Uterus (tissue), 4 donors: ENCODE data around the gene CHRD. TPM values are rescaled to one million over a fixed set of nuclear protein-coding genes. Genes with fewer than 3 reads are reported as not detected.

Experiments
- DNase-seq, 2 donors: peaks; one replicate each; pipeline ENCODE4 v3.0.0-alpha.2; 2019 to 2020
- H3K27ac ChIP-seq, 2 donors: fragments of 200-600 bp; sonication (generic); 1 replicate in 1 of 2; 2 replicates in 1 of 2; pipeline ENCODE4 v1.5.1; 2016 to 2018
- H3K27me3 ChIP-seq, 2 donors: fragments of 200-600 bp; sonication (generic); one replicate each; pipeline ENCODE4 v1.5.1; 2018 to 2019; ENCODE audit warnings: control low read depth in 1 of 2
- H3K36me3 ChIP-seq, 2 donors: fragments of 200-600 bp; sonication (generic); one replicate each; pipeline ENCODE4 v1.5.1; 2019; ENCODE audit warnings: control low read depth in 1 of 2
- H3K4me1 ChIP-seq, 2 donors: fragments of 200-600 bp; sonication (generic); one replicate each; pipeline ENCODE4 v1.5.1; 2018 to 2019; ENCODE audit warnings: control low read depth in 1 of 2
- H3K4me3 ChIP-seq, 2 donors: fragments of 200-600 bp; sonication (generic); 1 replicate in 1 of 2; 2 replicates in 1 of 2; pipeline ENCODE4 v1.5.1; 2018 to 2019; ENCODE audit warnings: mild to moderate bottlenecking in 1 of 2
- H3K9me3 ChIP-seq, 2 donors: fragments of 200-600 bp; sonication (generic); one replicate each; pipeline ENCODE4 v1.5.1; 2019; ENCODE audit warnings: control low read depth in 1 of 2
- POLR2A ChIP-seq, 2 donors: fragments of 450-650 bp; IDR thresholded peaks; one replicate each; pipeline ENCODE4 v1.6.1; 2016; ENCODE audit warnings: antibody characterized with exemption in 2 of 2, mild to moderate bottlenecking in 1 of 2, moderate library complexity in 1 of 2
- intact Hi-C: fragments of 100-400 bp; cut with DNase I; formaldehyde crosslinking; loops from one replicate; pipeline ENCODE4 v1.15.1; 2023; ENCODE audit warnings: low total_unique reads
- total RNA-seq, 4 donors: library from RNA; depleted of rRNA in 3 of 4; stranded (reverse); fragments of >200 nt in 3 of 4; gene quantifications; one replicate each; pipeline versions ENCODE4 v1.1.0 to v1.2.4, GENCODE V29; 2014 to 2023
- TF ChIP-seq, protein P1 (sequence below), 4 experiments: fragments of 200-600 bp in 2 of 4; fragments of 450-650 bp in 2 of 4; sonication (generic) in 2 of 4; IDR thresholded peaks; one replicate each; pipeline ENCODE4 v1.5.1; 2016 to 2019; ENCODE audit warnings: antibody characterized with exemption in 4 of 4, mild to moderate bottlenecking in 2 of 4, moderate library complexity in 1 of 4
- donor health status: DM: yes; HTN: yes; CAD: no.

Gene CHRD
- total RNA-seq, 4 donors from 2014 or later: 15.9 to 57.1 (median 30.7) TPM

DNA sequence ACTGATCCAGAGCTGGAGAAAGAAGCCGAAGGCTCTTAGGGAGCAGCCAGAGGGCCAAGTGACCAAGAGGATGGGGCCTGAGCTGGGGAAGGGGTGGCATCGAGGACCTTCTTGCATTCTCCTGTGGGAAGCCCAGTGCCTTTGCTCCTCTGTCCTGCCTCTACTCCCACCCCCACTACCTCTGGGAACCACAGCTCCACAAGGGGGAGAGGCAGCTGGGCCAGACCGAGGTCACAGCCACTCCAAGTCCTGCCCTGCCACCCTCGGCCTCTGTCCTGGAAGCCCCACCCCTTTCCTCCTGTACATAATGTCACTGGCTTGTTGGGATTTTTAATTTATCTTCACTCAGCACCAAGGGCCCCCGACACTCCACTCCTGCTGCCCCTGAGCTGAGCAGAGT is 9.5 kb downstream of the CHRD start:
- intact Hi-C loops: no loop called here
- Histone ChIP-seq H3K4me1 (no peaks in the 10 kb centered on the region), H3K36me3 (no peaks in the 10 kb centered on the region), H3K4me3 (no peak overlapping the region), H3K27me3 (no peaks in the 10 kb centered on the region), H3K27ac (no peak overlapping the region), H3K9me3 (no peaks in the 10 kb centered on the region)
- DNase-seq: no peak
- TF ChIP-seq POLR2A (IDR thresholded peaks at IDR 0.05): no peak
- TF ChIP-seq, protein P1, sequence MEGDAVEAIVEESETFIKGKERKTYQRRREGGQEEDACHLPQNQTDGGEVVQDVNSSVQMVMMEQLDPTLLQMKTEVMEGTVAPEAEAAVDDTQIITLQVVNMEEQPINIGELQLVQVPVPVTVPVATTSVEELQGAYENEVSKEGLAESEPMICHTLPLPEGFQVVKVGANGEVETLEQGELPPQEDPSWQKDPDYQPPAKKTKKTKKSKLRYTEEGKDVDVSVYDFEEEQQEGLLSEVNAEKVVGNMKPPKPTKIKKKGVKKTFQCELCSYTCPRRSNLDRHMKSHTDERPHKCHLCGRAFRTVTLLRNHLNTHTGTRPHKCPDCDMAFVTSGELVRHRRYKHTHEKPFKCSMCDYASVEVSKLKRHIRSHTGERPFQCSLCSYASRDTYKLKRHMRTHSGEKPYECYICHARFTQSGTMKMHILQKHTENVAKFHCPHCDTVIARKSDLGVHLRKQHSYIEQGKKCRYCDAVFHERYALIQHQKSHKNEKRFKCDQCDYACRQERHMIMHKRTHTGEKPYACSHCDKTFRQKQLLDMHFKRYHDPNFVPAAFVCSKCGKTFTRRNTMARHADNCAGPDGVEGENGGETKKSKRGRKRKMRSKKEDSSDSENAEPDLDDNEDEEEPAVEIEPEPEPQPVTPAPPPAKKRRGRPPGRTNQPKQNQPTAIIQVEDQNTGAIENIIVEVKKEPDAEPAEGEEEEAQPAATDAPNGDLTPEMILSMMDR (IDR thresholded peaks at IDR 0.05): no peak

GRCh38 chr3:184389935-184390528 is 10.2 kb downstream of the CHRD start:
- TF ChIP-seq POLR2A (IDR thresholded peaks at IDR 0.05): no peak
- TF ChIP-seq, protein P1 (IDR thresholded peaks at IDR 0.05): no peak
- Histone ChIP-seq H3K27me3 (no peaks in the 10 kb centered on the region), H3K4me1 (no peaks in the 10 kb centered on the region), H3K27ac (peak overlapping the region; percentile 37 to 44), H3K36me3 (no peaks in the 10 kb centered on the region), H3K4me3 (no peak overlapping the region), H3K9me3 (no peaks in the 10 kb centered on the region)
- intact Hi-C loops: no loop called here
- no peak for DNase-seq

DNA sequence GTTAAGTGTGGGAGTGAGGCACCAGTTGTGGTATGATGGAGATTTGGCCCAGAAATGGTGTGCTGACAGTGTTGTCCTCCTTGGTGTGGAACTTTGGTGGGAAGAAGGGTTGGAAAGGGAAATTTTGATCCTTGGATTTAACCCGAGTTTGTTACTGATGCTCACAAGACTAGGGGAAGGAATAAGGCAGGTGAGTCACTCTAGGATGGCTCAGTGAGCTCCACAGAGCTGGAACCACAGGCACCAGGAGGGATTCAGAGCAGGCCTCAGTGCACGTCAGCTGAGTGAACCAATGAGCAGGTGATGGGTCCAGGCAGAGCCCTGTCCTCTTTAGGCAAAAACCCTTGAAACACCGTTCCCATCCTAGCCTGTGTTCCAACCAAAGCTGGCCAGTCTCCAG is 11.4 kb downstream of the CHRD start:
- no peak for DNase-seq
- TF ChIP-seq, protein P1 (IDR thresholded peaks at IDR 0.05): no peak
- TF ChIP-seq POLR2A (IDR thresholded peaks at IDR 0.05): no peak

GRCh38 chr3:184395320-184395660 is 15.4 kb downstream of the CHRD start:
- Histone ChIP-seq H3K4me1 (no peaks in the 10 kb centered on the region), H3K4me3 (no peak overlapping the region), H3K27me3 (no peaks in the 10 kb centered on the region), H3K27ac (no peak overlapping the region), H3K9me3 (no peaks in the 10 kb centered on the region), H3K36me3 (no peaks in the 10 kb centered on the region)
- TF ChIP-seq, protein P1 (IDR thresholded peaks at IDR 0.05): no peak
- no peak for TF ChIP-seq POLR2A (IDR thresholded peaks at IDR 0.05)
- no peak for DNase-seq
- intact Hi-C loops: no loop called here

More for the DNA sequence above, 11.4 kb downstream of the CHRD start:
- Histone ChIP-seq H3K27me3 (no peaks in the 10 kb centered on the region), H3K27ac (peak overlapping the region in 1 of 2 donors; percentile 44), H3K36me3 (no peaks in the 10 kb centered on the region), H3K4me3 (no peak overlapping the region), H3K4me1 (no peaks in the 10 kb centered on the region), H3K9me3 (no peaks in the 10 kb centered on the region)
- intact Hi-C loops: no loop called here

DNA sequence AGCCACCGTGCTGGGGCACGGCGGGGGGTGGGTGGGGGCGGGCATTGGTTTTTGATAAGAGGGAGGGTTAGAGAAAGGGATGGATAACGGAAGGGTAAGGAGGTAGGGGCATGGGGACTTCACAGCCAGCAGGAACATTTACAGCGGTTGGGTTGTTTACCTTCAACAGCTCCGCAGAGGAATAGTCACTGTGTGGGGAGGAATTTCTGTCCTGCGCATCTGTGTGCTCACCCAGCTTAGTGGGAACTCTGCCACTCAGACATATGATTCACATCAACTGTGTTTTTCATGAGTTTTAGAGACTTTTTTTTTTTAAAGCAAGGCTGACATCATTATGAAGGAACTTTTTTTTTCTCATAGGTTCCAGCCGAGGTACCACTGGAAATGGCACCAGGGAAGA is 19.6 kb downstream of the CHRD start:
- intact Hi-C loops: no loop called here
- DNase-seq: peak; percentile 61 to 87
- TF ChIP-seq, protein P1 (IDR thresholded peaks at IDR 0.05): no peak

More for the DNA sequence above, 19.6 kb downstream of the CHRD start:
- no peaks in the 10 kb centered on the region for H3K9me3 ChIP-seq
- H3K4me3 ChIP-seq: no peak overlapping the region
- H3K36me3 ChIP-seq: no peaks in the 10 kb centered on the region
- H3K27ac ChIP-seq: peak overlapping the region; percentile 81 to 84
- no peaks in the 10 kb centered on the region for H3K4me1 ChIP-seq
- H3K27me3 ChIP-seq: no peaks in the 10 kb centered on the region
